ENCODE results near the gene ATP2A2. TPM values are rescaled to one million over a fixed set of nuclear protein-coding genes. Genes with fewer than 3 reads are reported as not detected.

Gene ATP2A2
- total and polyA plus RNA-seq, 2 donors (not counting 1 experiment from before 2014, with no cell fraction given): 35.3 to 68.2 TPM

GRCh38 chr12:110248096-110248447 lies 33.0 kb upstream of the ATP2A2 start:
- DNase-seq: no peak
- Mint-ChIP-seq H3K4me3 (no peak overlapping the region), H3K9me3 (ENCODE audit: insufficient read depth) (no peaks in the 10 kb centered on the region), H3K27ac (no peak overlapping the region), H3K27me3 (peaks cover 3% of the 10 kb centered on the region), H3K4me1 (peaks cover 7% of the 10 kb centered on the region)
- CTCF ChIA-PET: interaction anchor here (1.5 kb wide), 1 partner anchor 148 kb away, joined by 5 read pairs; no protein-coding TSS in a partner anchor
- intact Hi-C loops (cut with micrococcal nuclease): no loop called here
- POLR2A ChIA-PET: no interaction called here
- H3K9ac ChIP-seq (ENCODE audit: low read length): no peak overlapping the region
- H3K36me3 ChIP-seq (replicated peaks in 1 of 2; ENCODE audit: control extremely low read depth in 1 of 2, control insufficient read depth in 1 of 2, extremely low read depth in 1 of 2, insufficient read depth in 2 of 2, low read length in 1 of 2): no peaks in the 10 kb centered on the region
- no peak overlapping the region for H3K27ac ChIP-seq (ENCODE audit: low read length in 2 of 2)
- H3K4me2 ChIP-seq (replicated peaks; ENCODE audit: low read depth, low read length, poor library complexity, severe bottlenecking): no peak overlapping the region
- peaks cover 0 to 3% (median 0%) of the 10 kb centered on the region in 3 donors for H3K9me3 ChIP-seq (ENCODE audit: control extremely low read depth in 1 of 3, control insufficient read depth in 2 of 3, insufficient read depth in 1 of 3, low read length in 2 of 3)
- H4K20me1 ChIP-seq (ENCODE audit: control insufficient read depth, insufficient read depth, low read length, poor library complexity, severe bottlenecking): no peaks in the 10 kb centered on the region
- no peak for TF ChIP-seq EZH2 (IDR thresholded peaks at IDR 0.05; ENCODE audit: borderline replicate concordance, insufficient read depth, low read depth, low read length, poor library complexity, severe bottlenecking)
- TF ChIP-seq, protein P1, sequence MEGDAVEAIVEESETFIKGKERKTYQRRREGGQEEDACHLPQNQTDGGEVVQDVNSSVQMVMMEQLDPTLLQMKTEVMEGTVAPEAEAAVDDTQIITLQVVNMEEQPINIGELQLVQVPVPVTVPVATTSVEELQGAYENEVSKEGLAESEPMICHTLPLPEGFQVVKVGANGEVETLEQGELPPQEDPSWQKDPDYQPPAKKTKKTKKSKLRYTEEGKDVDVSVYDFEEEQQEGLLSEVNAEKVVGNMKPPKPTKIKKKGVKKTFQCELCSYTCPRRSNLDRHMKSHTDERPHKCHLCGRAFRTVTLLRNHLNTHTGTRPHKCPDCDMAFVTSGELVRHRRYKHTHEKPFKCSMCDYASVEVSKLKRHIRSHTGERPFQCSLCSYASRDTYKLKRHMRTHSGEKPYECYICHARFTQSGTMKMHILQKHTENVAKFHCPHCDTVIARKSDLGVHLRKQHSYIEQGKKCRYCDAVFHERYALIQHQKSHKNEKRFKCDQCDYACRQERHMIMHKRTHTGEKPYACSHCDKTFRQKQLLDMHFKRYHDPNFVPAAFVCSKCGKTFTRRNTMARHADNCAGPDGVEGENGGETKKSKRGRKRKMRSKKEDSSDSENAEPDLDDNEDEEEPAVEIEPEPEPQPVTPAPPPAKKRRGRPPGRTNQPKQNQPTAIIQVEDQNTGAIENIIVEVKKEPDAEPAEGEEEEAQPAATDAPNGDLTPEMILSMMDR (IDR thresholded peaks at IDR 0.05): no peak
- WGBS (ENCODE audit: insufficient coverage): 100% methylated on average over 4 of the region's 4 CpGs
- H3K79me2 ChIP-seq (ENCODE audit: control insufficient read depth, insufficient read depth, low read length): no peaks in the 10 kb centered on the region
- no peak for ATAC-seq (ENCODE audit: low read depth)
- H2AFZ ChIP-seq (ENCODE audit: insufficient read depth, low read depth, low read length, poor library complexity, severe bottlenecking): no peak overlapping the region
- H3K4me1 ChIP-seq (ENCODE audit: control insufficient read depth in 2 of 2, insufficient read depth in 2 of 2, low read length in 2 of 2): peaks cover 0 to 5% of the 10 kb centered on the region in 2 donors
- no peaks in the 10 kb centered on the region for H3K27me3 ChIP-seq (replicated peaks in 1 of 4; ENCODE audit: control extremely low read depth in 1 of 4, control insufficient read depth in 3 of 4, insufficient read depth in 4 of 4, low read length in 3 of 4)
- no peak overlapping the region for H3K4me3 ChIP-seq (ENCODE audit: control extremely low read depth in 1 of 5, extremely low read depth in 1 of 5, insufficient read depth in 1 of 5, low read depth in 2 of 5, low read length in 4 of 5)

- no peak for ATAC-seq (ENCODE audit: low read depth)
- POLR2A ChIA-PET: no interaction called here
Observed at GRCh38 chr12:110249105-110249504, 31.9 kb upstream of the ATP2A2 start.

More at GRCh38 chr12:110249105-110249504, 31.9 kb upstream of the ATP2A2 start:
- intact Hi-C loops (cut with micrococcal nuclease): no loop called here
- Mint-ChIP-seq H3K4me1 (peaks cover 7% of the 10 kb centered on the region), H3K27me3 (no peaks in the 10 kb centered on the region), H3K9me3 (ENCODE audit: insufficient read depth) (no peaks in the 10 kb centered on the region), H3K27ac (no peak overlapping the region), H3K4me3 (no peak overlapping the region)
- peaks cover 0 to 3% (median 0%) of the 10 kb centered on the region in 3 donors for H3K9me3 ChIP-seq (ENCODE audit: control extremely low read depth in 1 of 3, control insufficient read depth in 2 of 3, insufficient read depth in 1 of 3, low read length in 2 of 3)
- no peak for DNase-seq
- CTCF ChIA-PET: interaction anchor here (0.6 to 1.5 kb wide), 3 partner anchors 149 to 182 kb away, joined by 3 to 5 read pairs (median 4); no protein-coding TSS in a partner anchor
- no peak for TF ChIP-seq EZH2 (IDR thresholded peaks at IDR 0.05; ENCODE audit: borderline replicate concordance, insufficient read depth, low read depth, low read length, poor library complexity, severe bottlenecking)
- TF ChIP-seq, protein P1 (IDR thresholded peaks at IDR 0.05): no peak
- no peaks in the 10 kb centered on the region for H3K36me3 ChIP-seq (replicated peaks in 1 of 2; ENCODE audit: control extremely low read depth in 1 of 2, control insufficient read depth in 1 of 2, extremely low read depth in 1 of 2, insufficient read depth in 2 of 2, low read length in 1 of 2)
- no peaks in the 10 kb centered on the region for H3K27me3 ChIP-seq (replicated peaks in 1 of 4; ENCODE audit: control extremely low read depth in 1 of 4, control insufficient read depth in 3 of 4, insufficient read depth in 4 of 4, low read length in 3 of 4)
- no peaks in the 10 kb centered on the region for H3K79me2 ChIP-seq (ENCODE audit: control insufficient read depth, insufficient read depth, low read length)
- H3K4me1 ChIP-seq (ENCODE audit: control insufficient read depth in 2 of 2, insufficient read depth in 2 of 2, low read length in 2 of 2): peaks cover 0 to 5% of the 10 kb centered on the region in 2 donors
- no peak overlapping the region for H3K27ac ChIP-seq (ENCODE audit: low read length in 2 of 2)
- H3K4me2 ChIP-seq (replicated peaks; ENCODE audit: low read depth, low read length, poor library complexity, severe bottlenecking): no peak overlapping the region
- no peak overlapping the region for H3K4me3 ChIP-seq (ENCODE audit: control extremely low read depth in 1 of 5, extremely low read depth in 1 of 5, insufficient read depth in 1 of 5, low read depth in 2 of 5, low read length in 4 of 5)
- 28% methylated on average over 4 of the region's 4 CpGs for WGBS (ENCODE audit: insufficient coverage)
- H3K9ac ChIP-seq (ENCODE audit: low read length): no peak overlapping the region
- H4K20me1 ChIP-seq (ENCODE audit: control insufficient read depth, insufficient read depth, low read length, poor library complexity, severe bottlenecking): no peaks in the 10 kb centered on the region
- H2AFZ ChIP-seq (ENCODE audit: insufficient read depth, low read depth, low read length, poor library complexity, severe bottlenecking): no peak overlapping the region

Data from B cell (primary cell).